ENCODE data around the gene TMEM86B. TPM values are rescaled to one million over a fixed set of nuclear protein-coding genes. Genes with fewer than 3 reads are reported as not detected.

TMEM86B gene, protein sequence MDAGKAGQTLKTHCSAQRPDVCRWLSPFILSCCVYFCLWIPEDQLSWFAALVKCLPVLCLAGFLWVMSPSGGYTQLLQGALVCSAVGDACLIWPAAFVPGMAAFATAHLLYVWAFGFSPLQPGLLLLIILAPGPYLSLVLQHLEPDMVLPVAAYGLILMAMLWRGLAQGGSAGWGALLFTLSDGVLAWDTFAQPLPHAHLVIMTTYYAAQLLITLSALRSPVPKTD
- 1.1 and 1.2 TPM in 2 replicates for total RNA-seq

GRCh38 chr19:55228403-55229031 lies at the start of gene TMEM86B:
Gene TMEM86B (minus strand): TSS chr19:55228763. CDS start chr19:55228741, 22 bp downstream.

DNA sequence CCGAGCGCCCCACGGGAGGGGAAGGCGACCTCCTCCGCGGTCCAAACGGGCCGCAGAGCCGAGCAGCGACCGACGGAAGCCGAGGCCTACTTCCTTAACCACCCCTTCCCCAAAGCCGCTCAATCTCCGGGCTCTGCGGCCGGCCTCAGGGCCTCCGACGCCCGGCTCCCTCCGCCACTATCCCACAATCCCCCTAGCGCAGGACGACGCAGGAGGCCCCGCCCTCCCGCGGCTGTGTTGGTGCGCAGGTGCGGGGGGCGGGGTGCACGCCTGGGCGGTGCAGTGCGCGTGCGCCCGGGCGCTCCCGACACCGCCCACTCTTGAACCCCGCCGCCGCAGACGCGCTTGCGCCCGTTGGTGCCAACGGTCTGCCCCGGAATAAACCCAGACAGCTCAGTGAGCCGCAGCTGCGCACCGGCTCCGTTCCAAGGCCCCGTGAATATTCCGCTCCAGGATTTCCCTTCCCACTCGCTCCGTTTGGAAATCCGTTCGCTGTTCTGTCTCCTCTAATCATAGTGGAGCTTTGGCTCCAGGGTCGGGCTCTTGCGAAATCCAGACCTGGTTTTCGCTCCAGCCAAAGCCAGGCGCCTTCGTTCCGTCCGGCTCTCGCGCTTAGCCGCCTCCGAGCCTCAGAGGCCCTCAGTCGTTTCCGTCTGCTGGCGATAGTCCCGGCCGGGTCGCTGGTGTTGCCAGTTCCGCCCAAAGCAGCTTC lies 30.4 kb upstream of the TMEM86B start, which contains the start of gene PPP6R1:
Gene PPP6R1, minus strand, starts transcription at position 190 of the 712 bp plus-strand sequence. CDS start 11,914 bp downstream, outside the sequence.

DNA sequence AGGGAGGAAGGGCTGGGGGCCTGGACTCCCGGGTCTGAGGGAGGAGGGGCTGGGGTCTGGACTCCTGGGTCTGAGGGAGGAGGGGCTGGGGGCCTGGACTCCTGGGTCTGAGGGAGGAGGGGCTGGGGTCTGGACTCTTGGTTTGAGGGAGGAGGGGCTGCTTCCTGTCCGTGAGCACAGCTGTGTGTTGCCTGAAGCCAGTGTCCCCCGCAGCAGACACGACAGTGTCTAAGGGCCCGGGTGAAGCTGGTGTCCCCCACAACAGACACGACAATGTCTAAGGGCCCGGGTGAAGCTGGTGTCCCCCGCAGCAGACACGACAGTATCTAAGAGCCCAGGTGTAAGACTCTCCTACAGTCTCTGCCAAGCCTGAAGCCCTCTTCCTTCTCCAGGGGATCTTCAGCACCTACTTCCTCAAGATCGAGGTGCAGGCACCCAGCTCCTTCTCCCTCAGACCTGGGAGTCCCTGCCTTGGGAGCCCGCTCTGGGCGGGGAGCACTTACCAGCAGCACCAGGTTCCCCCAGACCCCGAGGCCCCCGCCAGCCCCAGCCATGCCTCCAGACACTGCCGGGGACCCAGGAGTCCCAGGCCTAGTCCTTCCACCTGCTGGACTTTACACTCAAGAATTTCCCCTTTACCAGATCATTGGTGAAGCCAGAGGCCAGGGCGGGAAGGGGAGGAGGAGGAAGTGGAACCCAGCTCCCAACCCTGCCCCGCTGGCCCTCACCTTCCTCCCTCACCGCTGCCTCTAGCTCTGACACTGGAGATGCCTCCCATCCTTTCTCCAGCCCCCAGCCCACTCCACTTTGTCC lies 19.5 kb downstream of the TMEM86B start, which contains the start of gene PTPRH:
Gene PTPRH, minus strand, starts transcription at position 622 of the 813 bp plus-strand sequence. Its CDS starts 68 bp downstream, at position 554.

GRCh38 chr19:55179606-55180484 lies 48.7 kb downstream of the TMEM86B start, which contains the start of gene SYT5:
Gene SYT5 (minus strand): TSS chr19:55180289. CDS start chr19:55179041, 1,248 bp downstream.

Other genes starting within 250 kb of the TMEM86B start
- gene GP6, start 190.5 kb downstream of the TMEM86B start, total RNA-seq: not detected in 2 replicates
- gene RDH13, start 165.6 kb downstream of the TMEM86B start, total RNA-seq: 4.6 and 8.7 TPM in 2 replicates
- 0.09 and 0.85 TPM in 2 replicates for gene EPS8L1, start 152.9 kb downstream of the TMEM86B start, total RNA-seq
- gene PPP1R12C, start 111.1 kb downstream of the TMEM86B start, total RNA-seq: 23.8 and 26.1 TPM in 2 replicates
- gene TNNT1, start 79.6 kb downstream of the TMEM86B start, total RNA-seq: 1.6 and 2.7 TPM in 2 replicates
- gene TNNI3, start 71.0 kb downstream of the TMEM86B start, total RNA-seq: 0.18 TPM in 1 of 2 replicates, not detected in the other
- 0.09 and 0.14 TPM in 2 replicates for gene DNAAF3, start 62.1 kb downstream of the TMEM86B start, total RNA-seq
- gene SYT5, start 48.5 kb downstream of the TMEM86B start, total RNA-seq: under 0.01 and 0.09 TPM in 2 replicates
- gene PTPRH, start 19.3 kb downstream of the TMEM86B start, total RNA-seq: 2.1 and 5.5 TPM in 2 replicates
- gene PPP6R1, start 30.3 kb upstream of the TMEM86B start, total RNA-seq: 17.2 and 26.1 TPM in 2 replicates
- 18.1 and 19.1 TPM in 2 replicates for gene HSPBP1, start 51.3 kb upstream of the TMEM86B start, total RNA-seq
- 4.4 and 6.6 TPM in 2 replicates for gene BRSK1, start 55.2 kb upstream of the TMEM86B start, total RNA-seq
- gene TMEM150B, start 96.6 kb upstream of the TMEM86B start, total RNA-seq: not detected in 2 replicates
- 8.1 and 8.4 TPM in 2 replicates for gene KMT5C, start 111.1 kb upstream of the TMEM86B start, total RNA-seq
- under 0.01 TPM in 1 of 2 replicates, not detected in the other for gene COX6B2, start 126.0 kb upstream of the TMEM86B start, total RNA-seq
- gene GARIN5B, start 134.5 kb upstream of the TMEM86B start, total RNA-seq: not detected in 2 replicates
- gene IL11, start 141.7 kb upstream of the TMEM86B start, total RNA-seq: 5.4 and 8.0 TPM in 2 replicates
- 0.28 TPM in 1 of 2 replicates, not detected in the other for gene TMEM190, start 148.1 kb upstream of the TMEM86B start, total RNA-seq
- gene TMEM238, start 155.5 kb upstream of the TMEM86B start, total RNA-seq: 0.14 and 0.18 TPM in 2 replicates
- 239 and 254 TPM in 2 replicates for gene RPL28, start 157.2 kb upstream of the TMEM86B start, total RNA-seq
- gene UBE2S, start 179.0 kb upstream of the TMEM86B start, total RNA-seq: 26.6 and 57.3 TPM in 2 replicates
- not detected in 2 replicates for gene SHISA7, start 214.5 kb upstream of the TMEM86B start, total RNA-seq
- gene ISOC2, start 232.9 kb upstream of the TMEM86B start, total RNA-seq: 44.5 and 55.9 TPM in 2 replicates
- not detected in 2 replicates for gene C19orf85, start 236.0 kb upstream of the TMEM86B start, total RNA-seq
- gene ZNF628, start 247.9 kb upstream of the TMEM86B start, total RNA-seq: 0.57 and 1.3 TPM in 2 replicates

All from smooth muscle cell of bladder (primary cell).